ENCODE measurements around the gene SF3B6. TPM values are rescaled to one million over a fixed set of nuclear protein-coding genes. Genes with fewer than 3 reads are reported as not detected.
A peak's percentile ranks its signal among the peaks of the same experiment; 100 is the strongest.

Gene SF3B6
- total RNA-seq, 1 experiment from 2014 or later = 285 TPM

- H4K20me1 ChIP-seq (ENCODE audit: insufficient read depth, low read depth, low read length) = no peaks in the 10 kb centered on the region
Measured at GRCh38 chr2:24054366-24055010, 21.6 kb downstream of the SF3B6 start.

GRCh38 chr2:24052951-24053350 lies 23.2 kb downstream of the SF3B6 start:
- Histone ChIP-seq H3K4me3 (ENCODE audit: low read length) (no peak overlapping the region), H3K79me2 (ENCODE audit: low read length) (no peaks in the 10 kb centered on the region), H3K4me1 (ENCODE audit: low read length) (peaks cover 19% of the 10 kb centered on the region), H4K20me1 (ENCODE audit: insufficient read depth, low read depth, low read length) (no peaks in the 10 kb centered on the region), H3K9me2 (replicated peaks; ENCODE audit: insufficient read depth, low read length) (no peaks in the 10 kb centered on the region), H3K9me3 (ENCODE audit: low read length) (no peaks in the 10 kb centered on the region), H3K27me3 (ENCODE audit: low read length) (no peaks in the 10 kb centered on the region), H3K4me2 (ENCODE audit: low read depth, low read length, poor library complexity, severe bottlenecking) (no peak overlapping the region), H2AFZ (ENCODE audit: low read length) (no peak overlapping the region), H3K27ac (ENCODE audit: low read length) (no peak overlapping the region), H3K36me3 (ENCODE audit: insufficient read depth, low read length) (no peaks in the 10 kb centered on the region), H3K9ac (ENCODE audit: low read length) (no peak overlapping the region)
- DNase-seq = no peak

More at GRCh38 chr2:24054366-24055010, 21.6 kb downstream of the SF3B6 start:
- Histone ChIP-seq H3K9ac (ENCODE audit: low read length) (no peak overlapping the region), H3K36me3 (ENCODE audit: insufficient read depth, low read length) (no peaks in the 10 kb centered on the region), H3K4me1 (ENCODE audit: low read length) (peaks cover 13% of the 10 kb centered on the region), H3K79me2 (ENCODE audit: low read length) (no peaks in the 10 kb centered on the region), H3K4me3 (ENCODE audit: low read length) (no peak overlapping the region), H3K27ac (ENCODE audit: low read length) (no peak overlapping the region), H2AFZ (ENCODE audit: low read length) (no peak overlapping the region), H3K9me3 (ENCODE audit: low read length) (no peaks in the 10 kb centered on the region), H3K4me2 (ENCODE audit: low read depth, low read length, poor library complexity, severe bottlenecking) (no peak overlapping the region), H3K9me2 (replicated peaks; ENCODE audit: insufficient read depth, low read length) (no peaks in the 10 kb centered on the region), H3K27me3 (ENCODE audit: low read length) (no peaks in the 10 kb centered on the region)
- no peak for DNase-seq

- no peaks in the 10 kb centered on the region for H3K36me3 ChIP-seq (ENCODE audit: insufficient read depth, low read length)
- no peaks in the 10 kb centered on the region for H4K20me1 ChIP-seq (ENCODE audit: insufficient read depth, low read depth, low read length)
- no peak overlapping the region for H3K4me2 ChIP-seq (ENCODE audit: low read depth, low read length, poor library complexity, severe bottlenecking)
- no peak for DNase-seq
- peaks cover 25% of the 10 kb centered on the region for H3K4me1 ChIP-seq (ENCODE audit: low read length)
- no peak overlapping the region for H3K9ac ChIP-seq (ENCODE audit: low read length)
- no peak overlapping the region for H3K27ac ChIP-seq (ENCODE audit: low read length)
- H2AFZ ChIP-seq (ENCODE audit: low read length) = no peak overlapping the region
- H3K27me3 ChIP-seq (ENCODE audit: low read length) = no peaks in the 10 kb centered on the region
- no peaks in the 10 kb centered on the region for H3K9me3 ChIP-seq (ENCODE audit: low read length)
- H3K9me2 ChIP-seq (replicated peaks; ENCODE audit: insufficient read depth, low read length) = no peaks in the 10 kb centered on the region
- H3K79me2 ChIP-seq (ENCODE audit: low read length) = peaks cover 4% of the 10 kb centered on the region
- no peak overlapping the region for H3K4me3 ChIP-seq (ENCODE audit: low read length)
Measured at GRCh38 chr2:24051833-24052232, 24.3 kb downstream of the SF3B6 start.

- peak overlapping the region; percentile 99 for H3K4me2 ChIP-seq (ENCODE audit: low read depth, low read length, poor library complexity, severe bottlenecking)
- H3K4me3 ChIP-seq (ENCODE audit: low read length) = peak overlapping the region; percentile 61; the same call in 1 of the 2 replicates
- H3K9me2 ChIP-seq (replicated peaks; ENCODE audit: insufficient read depth, low read length) = no peaks in the 10 kb centered on the region
- no peak overlapping the region for H3K27ac ChIP-seq (ENCODE audit: low read length)
- no peaks in the 10 kb centered on the region for H3K36me3 ChIP-seq (ENCODE audit: insufficient read depth, low read length)
- H3K27me3 ChIP-seq (ENCODE audit: low read length) = no peaks in the 10 kb centered on the region
- no peak for DNase-seq
- H3K79me2 ChIP-seq (ENCODE audit: low read length) = peaks cover 18% of the 10 kb centered on the region
- H3K9me3 ChIP-seq (ENCODE audit: low read length) = no peaks in the 10 kb centered on the region
- no peaks in the 10 kb centered on the region for H4K20me1 ChIP-seq (ENCODE audit: insufficient read depth, low read depth, low read length)
- peak overlapping the region; percentile 25; the same call in 1 of the 2 replicates for H2AFZ ChIP-seq (ENCODE audit: low read length)
- H3K9ac ChIP-seq (ENCODE audit: low read length) = no peak overlapping the region
- H3K4me1 ChIP-seq (ENCODE audit: low read length) = peaks cover 32% of the 10 kb centered on the region
Measured at GRCh38 chr2:24050041-24050979, 25.8 kb downstream of the SF3B6 start.

GRCh38 chr2:24049485-24050021 lies 26.6 kb downstream of the SF3B6 start, which contains the start of gene FKBP1B:
Gene FKBP1B (plus strand): TSS chr2:24049741. CDS start chr2:24049850, 109 bp downstream.
- Histone ChIP-seq H3K27me3 (ENCODE audit: low read length) (no peaks in the 10 kb centered on the region), H3K4me2 (ENCODE audit: low read depth, low read length, poor library complexity, severe bottlenecking) (peak within 1 kb of the TSS; percentile 99), H3K9ac (ENCODE audit: low read length) (peak within 1 kb of the TSS; percentile 59), H3K27ac (ENCODE audit: low read length) (no peak within 1 kb of the TSS), H3K9me3 (ENCODE audit: low read length) (no peaks in the 10 kb centered on the region), H3K9me2 (replicated peaks; ENCODE audit: insufficient read depth, low read length) (no peaks in the 10 kb centered on the region), H4K20me1 (ENCODE audit: insufficient read depth, low read depth, low read length) (no peaks in the 10 kb centered on the region), H3K4me3 (ENCODE audit: low read length) (peak within 1 kb of the TSS; percentile 61), H3K4me1 (ENCODE audit: low read length) (peaks cover 32% of the 10 kb centered on the region), H3K79me2 (ENCODE audit: low read length) (peaks cover 25% of the 10 kb centered on the region), H2AFZ (ENCODE audit: low read length) (peak within 1 kb of the TSS; percentile 25), H3K36me3 (ENCODE audit: insufficient read depth, low read length) (no peaks in the 10 kb centered on the region)
- DNase-seq = peak; percentile 85

- Histone ChIP-seq H3K9ac (ENCODE audit: low read length) (peak overlapping the region; percentile 59), H3K36me3 (ENCODE audit: insufficient read depth, low read length) (no peaks in the 10 kb centered on the region), H3K27me3 (ENCODE audit: low read length) (no peaks in the 10 kb centered on the region), H3K4me2 (ENCODE audit: low read depth, low read length, poor library complexity, severe bottlenecking) (peak overlapping the region; percentile 99), H3K79me2 (ENCODE audit: low read length) (peaks cover 31% of the 10 kb centered on the region), H2AFZ (ENCODE audit: low read length) (peak overlapping the region; percentile 25), H3K4me1 (ENCODE audit: low read length) (peaks cover 32% of the 10 kb centered on the region), H3K4me3 (ENCODE audit: low read length) (peak overlapping the region; percentile 61), H3K9me3 (ENCODE audit: low read length) (no peaks in the 10 kb centered on the region), H3K9me2 (replicated peaks; ENCODE audit: insufficient read depth, low read length) (no peaks in the 10 kb centered on the region), H4K20me1 (ENCODE audit: insufficient read depth, low read depth, low read length) (no peaks in the 10 kb centered on the region), H3K27ac (ENCODE audit: low read length) (no peak overlapping the region)
- DNase-seq = peak; percentile 80
Measured at GRCh38 chr2:24048769-24049484, 27.2 kb downstream of the SF3B6 start.

- Histone ChIP-seq H3K9me3 (ENCODE audit: low read length) (no peaks in the 10 kb centered on the region), H3K9ac (ENCODE audit: low read length) (peak overlapping the region; percentile 43), H3K79me2 (ENCODE audit: low read length) (peaks cover 42% of the 10 kb centered on the region), H3K9me2 (replicated peaks; ENCODE audit: insufficient read depth, low read length) (no peaks in the 10 kb centered on the region), H3K4me3 (ENCODE audit: low read length) (peak overlapping the region; percentile 44; the same call in 1 of the 2 replicates), H2AFZ (ENCODE audit: low read length) (peak overlapping the region; percentile 66), H4K20me1 (ENCODE audit: insufficient read depth, low read depth, low read length) (no peaks in the 10 kb centered on the region), H3K27ac (ENCODE audit: low read length) (no peak overlapping the region), H3K36me3 (ENCODE audit: insufficient read depth, low read length) (no peaks in the 10 kb centered on the region), H3K4me1 (ENCODE audit: low read length) (peaks cover 32% of the 10 kb centered on the region), H3K27me3 (ENCODE audit: low read length) (no peaks in the 10 kb centered on the region), H3K4me2 (ENCODE audit: low read depth, low read length, poor library complexity, severe bottlenecking) (peak overlapping the region; percentile 99)
- DNase-seq = no peak
Measured at GRCh38 chr2:24047703-24048033, 28.5 kb downstream of the SF3B6 start.

Data from Karpas-422 (cell line).